LNCAP (cell line): ENCODE results near the gene ATP5F1E.

Experiments
- TF ChIP-seq, protein P1 (sequence below): fragments of 450-650 bp; IDR thresholded peaks from 2 replicates; pipeline ENCODE4 v1.5.1; 2017; ENCODE audit warnings: mild to moderate bottlenecking

ATP5F1E gene

DNA sequence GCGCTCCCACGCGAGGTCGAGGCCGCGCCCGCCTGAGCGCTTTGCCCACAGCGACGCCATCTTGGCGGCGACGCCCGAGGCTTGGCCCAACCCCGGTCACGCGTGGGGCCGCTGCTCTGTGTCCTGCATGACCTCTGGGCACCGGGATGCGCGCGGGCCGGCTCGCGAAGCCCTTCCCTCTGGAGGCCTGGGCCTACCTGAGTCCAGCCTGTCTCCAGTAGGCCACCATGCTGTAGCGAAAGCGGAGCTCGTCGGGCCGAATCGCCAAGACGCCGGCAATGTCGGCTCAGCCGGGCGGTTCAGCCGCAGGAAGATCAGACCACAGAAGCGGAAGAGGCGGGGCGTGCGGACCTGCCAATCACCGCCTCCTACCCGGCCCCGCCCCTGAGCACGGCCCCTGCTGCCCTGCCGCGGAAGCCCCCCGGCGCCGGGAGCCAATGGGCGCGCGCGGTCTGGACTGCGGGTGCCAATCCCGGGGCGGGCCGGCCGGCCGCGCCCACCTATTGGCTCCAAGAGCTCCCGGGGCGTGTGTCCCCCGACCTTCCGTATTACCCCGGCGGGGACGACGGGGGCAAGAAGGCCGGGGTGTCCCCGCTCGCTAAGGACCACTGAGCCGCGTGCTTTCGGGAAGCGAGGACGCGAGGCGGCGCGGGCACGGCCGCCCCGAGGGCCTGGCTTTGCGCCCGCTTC, at the start of gene ATP5F1E:
TSS of gene ATP5F1E (minus strand) at position 313 of the 690 bp plus-strand sequence. CDS start at position 229, 84 bp downstream.
- TF ChIP-seq, protein P1, sequence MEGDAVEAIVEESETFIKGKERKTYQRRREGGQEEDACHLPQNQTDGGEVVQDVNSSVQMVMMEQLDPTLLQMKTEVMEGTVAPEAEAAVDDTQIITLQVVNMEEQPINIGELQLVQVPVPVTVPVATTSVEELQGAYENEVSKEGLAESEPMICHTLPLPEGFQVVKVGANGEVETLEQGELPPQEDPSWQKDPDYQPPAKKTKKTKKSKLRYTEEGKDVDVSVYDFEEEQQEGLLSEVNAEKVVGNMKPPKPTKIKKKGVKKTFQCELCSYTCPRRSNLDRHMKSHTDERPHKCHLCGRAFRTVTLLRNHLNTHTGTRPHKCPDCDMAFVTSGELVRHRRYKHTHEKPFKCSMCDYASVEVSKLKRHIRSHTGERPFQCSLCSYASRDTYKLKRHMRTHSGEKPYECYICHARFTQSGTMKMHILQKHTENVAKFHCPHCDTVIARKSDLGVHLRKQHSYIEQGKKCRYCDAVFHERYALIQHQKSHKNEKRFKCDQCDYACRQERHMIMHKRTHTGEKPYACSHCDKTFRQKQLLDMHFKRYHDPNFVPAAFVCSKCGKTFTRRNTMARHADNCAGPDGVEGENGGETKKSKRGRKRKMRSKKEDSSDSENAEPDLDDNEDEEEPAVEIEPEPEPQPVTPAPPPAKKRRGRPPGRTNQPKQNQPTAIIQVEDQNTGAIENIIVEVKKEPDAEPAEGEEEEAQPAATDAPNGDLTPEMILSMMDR: no peak

DNA sequence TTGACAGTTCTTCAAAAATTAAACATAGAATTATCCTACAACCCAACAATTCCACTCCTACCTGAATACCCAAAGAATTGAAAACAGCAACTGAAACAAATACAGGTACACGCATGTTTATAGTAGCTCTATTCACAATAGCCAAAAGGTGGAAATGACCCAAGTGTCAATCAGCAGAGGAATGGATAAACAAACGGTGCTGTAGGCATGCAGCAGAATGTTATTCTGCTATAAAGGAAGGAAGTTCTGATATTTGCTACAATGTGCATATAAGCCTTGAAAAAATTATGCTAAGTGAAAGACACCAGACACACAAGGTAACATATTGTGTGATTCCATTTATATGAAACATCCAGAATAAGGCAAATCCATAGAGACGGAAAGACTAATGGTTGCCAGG, 48.9 kb upstream of the ATP5F1E start:
- TF ChIP-seq, protein P1: no peak

DNA sequence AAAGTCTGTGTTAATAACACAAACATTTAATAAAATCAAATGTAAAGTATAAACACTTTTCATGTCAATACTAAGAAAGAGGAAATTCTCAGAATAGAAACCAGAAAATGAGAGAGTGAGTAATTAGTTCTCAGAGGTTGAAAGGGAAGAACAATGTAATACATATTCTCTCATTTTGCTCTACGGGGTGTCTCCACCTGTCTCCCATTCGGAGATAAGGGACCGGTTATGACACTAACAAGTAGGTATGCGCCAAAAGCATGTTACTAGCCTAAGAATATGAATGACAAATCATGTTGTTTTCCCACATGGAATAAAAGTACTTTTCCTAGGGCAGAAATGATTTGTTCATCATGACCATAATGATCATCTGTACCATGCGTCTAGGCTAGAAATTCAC, 46.1 kb upstream of the ATP5F1E start:
- TF ChIP-seq, protein P1: no peak

DNA sequence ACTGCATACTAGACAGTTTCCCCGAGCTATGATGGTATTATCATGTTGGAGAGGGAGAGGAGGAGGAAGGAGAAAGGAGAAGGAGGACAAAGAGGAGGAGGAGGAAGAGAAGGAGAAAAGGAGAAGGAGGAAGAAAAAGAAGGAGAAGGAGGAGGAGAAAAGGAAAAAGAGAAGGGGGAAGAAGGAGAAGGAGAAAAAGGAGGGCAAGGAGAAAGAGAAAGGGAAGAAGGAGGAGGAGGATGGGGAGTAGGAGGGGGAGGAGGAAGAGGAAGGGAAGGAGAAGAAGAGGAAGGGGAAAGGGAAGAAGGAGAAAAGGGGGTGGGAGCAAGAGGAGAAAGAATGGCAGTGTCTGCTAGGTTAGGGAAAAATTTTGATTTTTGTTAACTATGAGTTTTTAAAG, 45.6 kb upstream of the ATP5F1E start:
- TF ChIP-seq, protein P1: no peak

DNA sequence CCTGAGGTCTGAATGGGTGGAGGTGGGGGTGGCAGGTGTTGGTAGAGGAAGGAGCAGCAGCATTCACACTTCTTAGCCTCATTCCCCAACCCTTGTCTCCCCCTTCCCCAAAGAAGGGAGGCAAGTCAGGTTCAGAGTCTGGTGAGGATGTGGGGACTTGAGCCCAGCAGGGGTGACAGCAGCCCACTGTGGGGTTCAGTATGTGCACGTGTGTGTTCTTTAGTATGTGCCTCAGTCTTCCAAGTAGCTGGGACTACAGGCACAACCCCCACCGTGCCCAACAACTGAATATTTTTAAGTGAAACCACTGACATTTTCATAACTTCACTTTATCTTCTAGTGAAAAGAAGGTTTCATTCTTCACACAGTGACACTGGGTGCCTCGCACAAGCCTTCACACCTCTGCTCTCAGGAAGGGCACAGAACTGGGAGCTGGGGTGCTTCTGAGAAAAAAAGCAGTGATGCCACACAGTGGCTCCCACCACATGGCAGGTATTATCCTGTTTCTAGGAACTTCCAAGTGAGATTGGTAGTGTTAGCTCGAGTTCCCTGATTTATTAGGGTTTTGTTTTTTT, 43.9 kb upstream of the ATP5F1E start:
- TF ChIP-seq, protein P1: no peak

DNA sequence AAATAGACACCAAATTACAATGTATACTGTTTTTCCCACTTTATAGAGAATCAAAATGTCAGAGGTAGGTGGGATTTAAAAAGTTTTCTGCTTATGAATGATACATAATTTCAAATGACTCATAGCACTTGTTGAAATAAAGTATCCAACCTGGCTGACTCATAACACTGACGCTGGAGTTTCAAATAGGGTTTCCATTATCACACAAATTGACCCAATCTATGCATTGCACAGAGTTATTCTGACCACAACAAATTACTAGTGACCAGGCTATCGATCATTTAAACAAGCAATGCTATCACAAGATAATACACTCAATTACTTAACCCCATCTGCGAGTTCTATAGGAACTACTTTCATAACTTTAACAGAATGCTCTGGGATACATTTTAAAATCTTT, 42.3 kb upstream of the ATP5F1E start:
- TF ChIP-seq, protein P1: no peak

DNA sequence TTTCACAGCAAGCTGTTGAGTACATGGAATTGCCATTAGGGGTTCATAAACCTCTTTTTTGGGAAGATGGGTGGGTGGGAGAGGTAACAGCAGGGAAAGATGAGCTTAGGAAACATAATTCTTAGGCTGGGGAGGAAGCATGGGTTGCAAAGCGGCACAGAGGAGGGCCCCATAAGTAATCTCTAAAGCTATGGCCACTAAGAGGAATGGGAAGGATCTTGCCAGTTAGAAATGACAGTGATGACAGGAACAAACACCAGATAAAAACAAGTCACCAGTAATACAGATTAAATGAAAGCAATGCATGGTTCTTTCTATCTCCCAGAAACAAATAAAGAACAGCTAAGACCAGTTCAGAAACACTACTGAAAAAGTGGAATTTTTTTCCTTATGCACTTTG, 41.4 kb upstream of the ATP5F1E start:
- TF ChIP-seq, protein P1: no peak
